Thyroid gland (tissue), 4 donors: Measurements from ENCODE around the gene PALMD. TPM values are rescaled to one million over a fixed set of nuclear protein-coding genes. Genes with fewer than 3 reads are reported as not detected.

Experiments used
- DNase-seq, 2 donors: peaks; one replicate each; pipeline ENCODE4 v3.0.0-alpha.2; 2019
- H3K27ac ChIP-seq, 3 donors: fragments of 200-600 bp; sonication (generic); 1 replicate in 2 of 3; 2 replicates in 1 of 3; pipeline ENCODE4 v1.5.1; 2016 to 2019; ENCODE audit warnings: mild to moderate bottlenecking in 1 of 3, moderate library complexity in 1 of 3
- H3K27me3 ChIP-seq: fragments of 200-600 bp; sonication (generic); one replicate; pipeline ENCODE4 v1.5.1; 2019
- H3K36me3 ChIP-seq, 2 donors: fragments of 200-600 bp; sonication (generic); one replicate each; pipeline ENCODE4 v1.5.1; 2016 to 2019
- H3K4me1 ChIP-seq, 2 donors: fragments of 200-600 bp; sonication (generic); one replicate each; pipeline ENCODE4 v1.5.1; 2017 to 2019
- H3K4me3 ChIP-seq, 3 donors: fragments of 200-600 bp; sonication (generic); replicated peaks in 1 of 3; 1 replicate in 2 of 3; 2 replicates in 1 of 3; pipeline ENCODE4 v1.5.1; 2016; ENCODE audit warnings: mild to moderate bottlenecking in 1 of 3
- H3K9me3 ChIP-seq: fragments of 200-600 bp; sonication (generic); one replicate; pipeline ENCODE4 v1.5.1; 2017
- CTCF ChIP-seq, 6 experiments: fragments of 200-600 bp in 3 of 6; fragments of 450-650 bp in 3 of 6; sonication (generic) in 3 of 6; IDR thresholded peaks; one replicate each; pipeline ENCODE4 v1.5.1; 2016 to 2019; ENCODE audit warnings: antibody characterized with exemption in 6 of 6, mild to moderate bottlenecking in 2 of 6, inconsistent platforms in 1 of 6, moderate library complexity in 1 of 6
- POLR2A ChIP-seq, 2 donors: fragments of 450-650 bp; IDR thresholded peaks; one replicate each; pipeline ENCODE4 v1.6.1; 2017; ENCODE audit warnings: antibody characterized with exemption in 2 of 2, mild to moderate bottlenecking in 2 of 2, moderate library complexity in 1 of 2
- WGBS, 2 donors: methylation state at CpG; one replicate each; pipeline ENCODE4 v1.1.5; 2017; 5-methylcytosine and 5-hydroxymethylcytosine counted together
- intact Hi-C: fragments of 100-400 bp; cut with DNase I; formaldehyde crosslinking; loops from one replicate; pipeline ENCODE4 v1.15.1; 2023
- total RNA-seq, 4 donors: library from RNA; depleted of rRNA; stranded (reverse); fragments of >200 nt; gene quantifications; one replicate each; pipeline ENCODE4 v1.2.3, GENCODE V29; 2016

PALMD gene
- total RNA-seq, 4 donors from 2014 or later, result 6.9 to 14.1 (median 11.2) TPM

DNA sequence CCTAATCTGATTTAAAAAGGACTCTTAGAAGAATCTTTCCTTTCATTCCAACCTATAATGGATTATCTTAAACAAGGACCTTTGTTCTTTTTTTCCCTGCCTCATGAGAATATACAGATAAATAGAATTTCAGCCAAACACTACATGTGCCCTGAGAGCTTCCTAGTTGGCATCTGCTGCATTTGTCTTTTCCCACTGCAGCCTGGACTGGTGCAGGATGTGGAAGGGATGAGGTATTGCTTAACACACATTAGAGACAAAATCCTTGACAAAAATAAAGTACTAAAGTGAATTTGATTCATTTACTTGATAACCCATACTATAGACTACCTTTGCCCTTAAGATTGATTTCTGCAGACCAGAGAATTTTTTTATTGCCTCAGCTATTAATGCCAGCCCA, 59.5 kb downstream of the PALMD start:
- Histone ChIP-seq H3K27me3 (no peaks in the 10 kb centered on the region), H3K4me3 (no peak overlapping the region), H3K4me1 (peaks cover 0 to 4% of the 10 kb centered on the region in 2 donors), H3K9me3 (no peaks in the 10 kb centered on the region), H3K36me3 (no peaks in the 10 kb centered on the region), H3K27ac (no peak overlapping the region)
- intact Hi-C loops, result loop anchor here (5.0 to 10.0 kb wide), 2 partner anchors 211 to 528 kb away; no protein-coding TSS in a partner anchor
- no peak for DNase-seq
- no peak for TF ChIP-seq POLR2A (IDR thresholded peaks at IDR 0.05)
- TF ChIP-seq CTCF (IDR thresholded peaks at IDR 0.05), result no peak

DNA sequence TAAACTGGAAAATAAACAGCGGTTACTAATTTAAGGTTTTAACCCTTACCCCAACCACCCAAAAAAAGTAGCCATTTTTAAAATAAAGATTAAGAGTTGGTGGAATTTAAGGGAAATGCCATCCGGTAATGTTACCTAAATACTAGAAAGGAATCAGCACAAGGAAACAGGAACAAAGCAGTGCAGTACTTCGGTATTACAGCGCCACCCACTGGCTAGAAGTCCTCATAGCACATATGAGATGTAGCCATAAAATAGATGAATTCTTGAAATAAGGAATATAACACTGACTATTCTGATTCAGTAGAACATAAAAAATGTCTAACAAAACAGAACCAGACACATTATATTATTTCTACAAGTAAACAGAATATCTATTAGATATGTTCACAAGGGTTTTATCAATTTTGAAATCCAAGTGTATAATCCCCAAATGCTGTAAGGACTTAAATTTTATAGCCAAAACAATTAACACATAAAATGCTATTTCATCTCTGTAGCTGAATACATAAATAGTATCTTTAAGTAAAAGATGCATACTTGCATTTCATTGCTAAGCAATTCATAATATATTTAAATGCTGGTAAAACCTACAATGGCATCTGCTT, 61.7 kb downstream of the PALMD start:
- TF ChIP-seq POLR2A (IDR thresholded peaks at IDR 0.05) (no peak), CTCF (IDR thresholded peaks at IDR 0.05) (peak; percentile 68 to 91 (median 85))
- peak; percentile 72 to 80 for DNase-seq
- Histone ChIP-seq H3K9me3 (no peaks in the 10 kb centered on the region), H3K4me1 (peaks cover 0 to 4% of the 10 kb centered on the region in 2 donors), H3K27ac (no peak overlapping the region), H3K27me3 (no peaks in the 10 kb centered on the region), H3K4me3 (no peak overlapping the region), H3K36me3 (peaks cover 0 to 4% of the 10 kb centered on the region in 2 donors)
- WGBS, 2 donors, result 15% methylated on average over 4 of the region's 4 CpGs
- intact Hi-C loops, result loop anchor here (5.0 to 10.0 kb wide), 2 partner anchors 213 to 530 kb away; no protein-coding TSS in a partner anchor

DNA sequence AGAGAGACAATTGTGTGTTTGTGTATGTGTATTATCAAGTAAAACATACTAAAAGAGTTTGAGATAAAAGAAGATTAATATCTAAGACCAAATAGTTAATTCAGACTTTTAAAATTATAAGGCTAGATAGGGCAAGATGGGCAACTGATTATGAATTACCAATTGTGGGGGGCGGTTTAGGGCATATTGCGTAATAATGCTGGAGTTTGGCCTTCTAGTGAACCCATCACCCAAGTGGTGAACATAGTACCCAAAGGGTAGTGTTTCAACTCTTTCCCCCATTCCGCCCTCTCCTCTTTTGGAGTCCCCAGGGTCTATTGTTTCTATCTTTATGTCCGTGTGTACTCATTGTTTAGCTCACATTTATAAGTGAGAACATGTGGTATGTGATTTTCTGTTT, 65.1 kb downstream of the PALMD start:
- TF ChIP-seq POLR2A (IDR thresholded peaks at IDR 0.05) (no peak), CTCF (IDR thresholded peaks at IDR 0.05) (no peak)
- no peak overlapping the region for H3K27ac ChIP-seq
- no peaks in the 10 kb centered on the region for H3K9me3 ChIP-seq
- DNase-seq, result no peak
- no peak overlapping the region for H3K4me3 ChIP-seq
- intact Hi-C loops, result no loop called here
- WGBS, 2 donors, result 94 to 95% methylated on average over 4 of the region's 4 CpGs
- no peaks in the 10 kb centered on the region for H3K27me3 ChIP-seq
- H3K36me3 ChIP-seq, result peaks cover 0 to 4% of the 10 kb centered on the region in 2 donors
- H3K4me1 ChIP-seq, result no peaks in the 10 kb centered on the region

GRCh38 chr1:99713006-99713405, 67.1 kb downstream of the PALMD start:
- intact Hi-C loops, result no loop called here
- Histone ChIP-seq H3K4me3 (no peak overlapping the region), H3K27ac (no peak overlapping the region), H3K27me3 (no peaks in the 10 kb centered on the region), H3K4me1 (no peaks in the 10 kb centered on the region), H3K9me3 (no peaks in the 10 kb centered on the region), H3K36me3 (peaks cover 0 to 4% of the 10 kb centered on the region in 2 donors)
- DNase-seq, result no peak
- 97 to 100% methylated on average over 2 of the region's 2 CpGs for WGBS, 2 donors
- TF ChIP-seq CTCF (IDR thresholded peaks at IDR 0.05), result no peak
- no peak for TF ChIP-seq POLR2A (IDR thresholded peaks at IDR 0.05)

- 94 to 97% methylated on average over 1 of the region's 1 CpG for WGBS, 2 donors
- no peak overlapping the region for H3K4me3 ChIP-seq
These were observed 71.1 kb downstream of the PALMD start for GRCh38 chr1:99717005-99717404.

More at GRCh38 chr1:99717005-99717404, 71.1 kb downstream of the PALMD start:
- H3K36me3 ChIP-seq, result no peaks in the 10 kb centered on the region
- no peak overlapping the region for H3K27ac ChIP-seq
- intact Hi-C loops, result no loop called here
- no peaks in the 10 kb centered on the region for H3K9me3 ChIP-seq
- no peak for DNase-seq
- H3K27me3 ChIP-seq, result no peaks in the 10 kb centered on the region
- no peaks in the 10 kb centered on the region for H3K4me1 ChIP-seq
- TF ChIP-seq POLR2A (IDR thresholded peaks at IDR 0.05) (no peak), CTCF (IDR thresholded peaks at IDR 0.05) (no peak)
